Fibroblast of skin of left biceps (primary cell): Measurements from ENCODE around the gene EME1.
"Not testable (repeated sequence)": the region's sequence is repeated elsewhere in the genome, so short reads cannot be mapped to it uniquely, and the experiment has no call there.

Experiments
- DNase-seq, 2 experiments: peaks; one replicate each; pipeline ENCODE4 v3.0.0-alpha.2; 2013; ENCODE audit warnings: low read depth in 2 of 2

EME1 gene

DNA sequence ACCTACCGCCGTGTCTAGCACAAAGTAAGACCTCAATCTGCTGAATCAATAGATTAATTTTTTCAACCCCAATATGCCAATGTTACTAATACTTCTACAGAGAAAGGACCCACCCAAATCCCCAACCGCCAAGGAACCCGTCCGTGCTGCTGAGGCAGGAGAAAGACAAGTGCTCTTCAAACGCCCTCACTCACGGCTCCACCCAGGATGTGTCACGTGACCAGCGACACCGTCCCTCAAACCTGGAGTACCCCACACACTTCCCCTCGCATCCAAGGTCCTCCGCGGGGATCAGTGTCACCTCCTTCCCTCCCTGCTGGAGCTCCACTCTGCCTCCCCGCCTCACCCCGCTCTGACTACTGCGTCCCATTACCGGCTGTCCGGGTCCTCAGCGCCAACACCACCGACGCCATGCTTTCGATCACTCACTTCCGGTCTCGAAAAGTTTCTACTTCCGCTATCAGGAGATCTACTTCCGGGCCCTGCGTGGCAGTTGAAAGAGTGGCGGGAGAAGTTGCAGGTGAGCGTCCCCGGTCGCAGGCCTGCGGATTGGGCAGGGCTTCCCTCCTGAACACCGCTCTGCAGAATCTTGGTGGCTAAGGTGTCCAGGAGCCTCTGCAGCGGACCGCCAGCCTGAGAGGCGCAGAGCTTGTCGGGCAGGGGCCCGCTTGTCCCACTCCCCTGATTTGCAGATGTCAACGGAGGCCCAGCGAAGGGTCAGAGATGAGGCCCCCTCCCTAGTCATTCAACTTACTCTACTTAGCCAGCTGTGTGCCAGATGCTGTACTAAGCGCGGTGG, at the start of gene EME1, which contains the start of gene MRPL27:
TSS of gene EME1 (plus strand) at position 472 of the 799 bp plus-strand sequence. CDS start 1,980 bp downstream, outside the sequence.
TSS of gene MRPL27 (minus strand) at position 427 of the 799 bp plus-strand sequence. CDS start at position 413, 14 bp downstream.
- DNase-seq: peak; percentile 67 to 69

GRCh38 chr17:50325906-50326305, 47.1 kb upstream of the EME1 start:
- DNase-seq: no peak

DNA sequence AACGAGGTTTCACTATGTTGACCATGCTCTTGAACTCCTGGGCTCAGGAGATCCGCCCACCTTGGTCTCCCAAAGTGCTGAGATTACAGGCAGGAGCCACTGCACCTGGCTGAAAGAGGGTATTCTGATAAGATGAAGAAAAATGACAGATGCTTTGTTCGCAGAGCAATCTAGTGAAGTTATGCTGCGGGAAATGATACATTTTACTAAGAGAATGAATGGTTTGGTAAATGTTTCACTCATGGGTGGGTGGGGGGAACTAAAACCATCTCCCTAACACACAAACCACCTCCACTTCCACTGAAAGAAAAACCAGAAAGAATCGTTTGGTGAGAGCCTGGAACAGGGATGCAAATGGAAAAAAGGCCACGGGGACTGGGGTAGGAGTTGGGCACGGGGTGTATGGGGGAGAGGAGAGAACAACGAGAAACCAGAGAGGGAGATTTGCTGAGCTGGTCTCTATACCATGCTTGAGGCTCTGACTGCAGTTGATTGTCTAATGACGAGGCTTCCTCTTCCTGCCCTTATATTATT, 46.1 kb upstream of the EME1 start:
- no peak for DNase-seq

DNA sequence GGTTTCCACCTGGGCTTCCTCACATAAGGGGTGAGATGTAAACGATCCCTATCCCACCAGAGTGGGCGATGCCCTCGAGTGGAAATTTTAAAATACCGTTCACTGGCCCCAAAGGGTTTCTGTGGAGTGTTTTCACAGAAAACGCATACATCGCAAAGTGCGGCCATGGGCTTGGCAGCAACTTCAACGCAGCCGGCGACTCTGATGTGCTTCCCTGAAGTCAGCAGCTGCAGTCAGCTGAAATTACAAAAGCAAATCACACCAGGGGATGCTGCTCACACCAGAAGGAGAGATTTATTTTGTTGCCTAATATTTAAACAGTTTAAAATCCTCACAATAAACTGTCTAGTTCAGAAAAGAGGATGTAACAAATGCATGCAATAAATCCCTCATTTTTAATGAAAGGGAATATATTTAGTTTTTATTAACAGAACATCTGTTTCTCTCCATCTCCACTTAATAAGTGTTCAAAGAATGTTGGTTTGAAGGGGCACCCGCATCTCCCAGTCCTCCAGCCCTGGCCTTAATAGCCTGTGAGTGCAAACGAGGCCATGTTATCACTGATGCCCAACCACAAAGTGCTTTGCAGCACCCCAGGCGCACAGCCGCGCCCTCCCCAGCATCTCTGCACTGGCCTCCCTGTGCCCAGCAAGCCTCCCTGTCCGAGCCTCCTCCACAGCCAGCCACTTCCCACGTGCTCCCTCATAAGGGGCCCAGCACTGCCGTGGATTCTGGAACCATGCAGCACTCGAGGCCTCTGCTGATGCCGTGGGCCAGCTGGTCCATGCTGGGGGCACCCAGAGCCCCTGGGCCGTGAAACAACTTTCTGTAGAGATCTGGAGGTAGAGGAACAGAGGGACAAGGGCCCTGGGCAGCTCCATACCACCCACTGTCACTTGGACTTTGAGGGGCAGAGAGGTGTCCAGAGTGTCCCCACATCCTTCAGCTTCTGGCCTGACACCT, 44.4 kb upstream of the EME1 start:
- no peak for DNase-seq

DNA sequence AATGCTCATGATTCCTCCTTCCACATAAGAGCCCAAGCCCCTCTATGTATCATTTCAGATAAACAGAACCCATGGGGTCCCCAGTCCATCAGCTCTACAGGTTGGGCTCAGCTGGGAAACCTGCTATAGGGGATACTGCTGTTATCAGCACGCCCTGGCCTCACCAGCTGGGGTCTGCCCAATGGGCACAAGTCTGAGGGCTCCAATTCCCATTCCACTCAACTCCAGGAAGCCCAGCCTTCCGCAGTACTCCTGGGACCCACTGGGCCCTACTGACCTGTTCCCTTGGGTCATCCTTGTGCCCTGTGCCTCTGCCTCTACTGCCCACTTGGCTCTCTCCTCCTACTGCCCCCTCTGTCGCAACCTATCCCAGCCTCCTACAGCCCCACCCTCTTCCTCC, 43.3 kb upstream of the EME1 start:
- DNase-seq: no peak

GRCh38 chr17:50330151-50330775, 42.8 kb upstream of the EME1 start:
- DNase-seq: no peak

- DNase-seq: peak; percentile 20 to 31
Measured at GRCh38 chr17:50331085-50331791, 41.8 kb upstream of the EME1 start.

- DNase-seq: no peak
Measured at GRCh38 chr17:50332196-50332595, 40.8 kb upstream of the EME1 start.

DNA sequence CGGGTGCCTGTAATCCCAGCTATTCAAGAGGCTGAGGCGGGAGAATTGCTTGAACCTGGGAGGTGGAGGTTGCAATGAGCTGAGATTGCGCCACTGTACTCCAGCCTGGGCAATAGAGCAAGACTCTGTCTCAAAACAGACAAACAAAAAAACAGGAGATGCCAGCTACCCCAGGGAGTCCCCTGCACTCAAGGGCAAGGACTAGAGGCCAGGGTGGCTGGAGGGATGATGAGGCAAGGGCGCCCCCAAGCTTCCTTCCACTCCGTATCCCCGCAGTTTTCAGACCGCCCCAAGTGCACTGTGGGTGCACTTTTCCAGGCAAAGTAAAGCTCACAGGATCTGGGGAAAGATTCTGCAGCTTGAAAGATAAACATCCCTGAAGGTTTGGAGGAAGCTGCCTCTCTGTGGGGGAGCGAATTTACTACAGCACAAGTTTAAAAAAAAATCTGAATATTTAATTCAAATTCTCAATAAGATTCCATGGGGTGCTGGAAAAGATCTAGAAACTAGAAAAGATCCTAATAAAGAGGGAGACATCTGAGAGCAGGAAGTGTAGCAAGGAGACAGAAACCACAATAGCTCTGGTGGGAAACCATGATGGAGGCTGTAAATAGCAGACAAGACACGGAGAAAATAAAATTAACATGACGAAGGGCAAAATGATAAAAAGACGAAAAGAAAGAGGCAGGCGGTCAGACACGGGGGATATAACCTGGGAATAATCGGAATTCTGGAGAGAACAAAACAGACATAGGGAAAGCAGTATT, 39.6 kb upstream of the EME1 start:
- not testable (repeated sequence) for DNase-seq

- DNase-seq: no peak
Measured at GRCh38 chr17:50337956-50338355, 35.1 kb upstream of the EME1 start.

GRCh38 chr17:50338645-50339044, 34.4 kb upstream of the EME1 start:
- no peak for DNase-seq

DNA sequence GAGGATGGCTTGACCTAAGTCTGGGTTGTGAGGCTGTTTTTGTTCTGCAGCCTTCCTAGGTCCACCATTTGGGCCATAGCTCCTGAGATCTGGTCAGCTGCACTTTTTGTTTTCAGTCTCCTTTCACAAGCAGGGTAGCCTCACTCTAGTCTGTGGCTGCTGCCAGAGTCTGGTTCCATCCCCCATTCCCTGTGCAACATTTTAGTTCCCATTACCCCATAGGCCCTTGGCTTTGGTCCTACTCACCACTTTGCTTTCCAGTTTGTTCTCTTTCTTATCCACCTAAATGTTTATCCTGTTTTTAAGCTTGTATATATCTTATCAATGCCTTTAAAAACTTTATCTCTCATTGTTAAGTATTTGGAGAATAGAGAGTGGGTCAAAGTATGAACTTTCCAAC, 33.6 kb upstream of the EME1 start:
- DNase-seq: no peak

- no peak for DNase-seq
Measured at GRCh38 chr17:50344731-50345365, 28.2 kb upstream of the EME1 start.

- DNase-seq: peak; percentile 58 to 68
Measured at GRCh38 chr17:50345432-50346312, 27.4 kb upstream of the EME1 start, which contains the start of gene XYLT2. XYLT2 (plus strand) TSS chr17:50346126; CDS start chr17:50346141, 15 bp downstream.

GRCh38 chr17:50346313-50347116, 26.5 kb upstream of the EME1 start:
- DNase-seq: no peak

DNA sequence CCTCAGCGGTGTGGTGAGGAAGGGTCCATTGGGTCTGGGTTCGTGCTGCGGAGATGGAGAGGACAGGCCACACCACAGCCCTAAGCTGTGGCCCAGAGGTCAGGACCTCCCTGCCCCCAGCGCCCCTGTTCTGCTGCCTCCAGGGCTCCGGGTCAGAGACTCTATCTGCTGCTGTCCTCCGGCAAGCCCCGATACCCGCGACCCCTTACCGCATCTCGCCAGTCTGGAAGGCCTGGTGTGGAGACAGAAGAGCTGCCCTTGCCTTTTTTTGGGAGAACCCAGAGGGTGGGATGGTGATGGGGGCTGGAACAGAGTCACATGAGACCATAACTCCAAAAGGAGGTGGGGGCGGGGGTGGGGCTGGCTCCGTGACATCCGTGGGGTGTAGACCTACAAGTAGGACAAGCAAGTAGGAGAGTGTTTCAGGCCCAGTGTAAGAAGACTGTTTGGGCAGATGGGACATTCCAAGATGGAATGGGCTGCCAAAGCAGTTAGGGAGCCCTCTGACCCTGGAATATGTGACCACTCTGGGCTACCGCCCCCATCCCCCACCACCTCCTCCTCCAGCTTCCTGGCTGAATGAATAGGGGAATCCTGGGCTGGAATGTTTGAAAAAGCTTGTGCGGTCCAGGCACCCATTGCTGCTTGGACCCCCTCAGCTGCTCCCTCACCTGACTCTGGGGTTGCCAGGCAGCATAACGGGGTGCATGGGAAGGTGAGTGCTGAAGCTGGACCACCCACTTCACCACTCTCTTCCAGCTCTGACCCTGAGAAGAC, 25.7 kb upstream of the EME1 start:
- DNase-seq: no peak

GRCh38 chr17:50347894-50348291, 25.1 kb upstream of the EME1 start:
- no peak for DNase-seq
